Breast epithelium (tissue), 3 donors: ENCODE results near the gene HPS3.

Experiments used
- CTCF ChIP-seq, 3 donors: fragments of 450-650 bp; IDR thresholded peaks; one replicate each; pipeline ENCODE4 v1.5.1; 2016 to 2017; ENCODE audit warnings: antibody characterized with exemption in 3 of 3, mild to moderate bottlenecking in 3 of 3, moderate library complexity in 3 of 3
- POLR2A ChIP-seq: fragments of 450-650 bp; IDR thresholded peaks from one replicate; pipeline ENCODE4 v1.6.1; 2016; ENCODE audit warnings: antibody characterized with exemption, mild to moderate bottlenecking, moderate library complexity

- TF ChIP-seq CTCF (IDR thresholded peaks at IDR 0.05) (no peak), POLR2A (no peak)
Observed at GRCh38 chr3:149195221-149195620, 65.8 kb downstream of the HPS3 start.
